ENCODE data around the gene CLEC19A. TPM values are rescaled to one million over a fixed set of nuclear protein-coding genes. Genes with fewer than 3 reads are reported as not detected.

CLEC19A gene
- total RNA-seq, 5 donors from 2014 or later (not counting 1 experiment from before 2014, with no cell fraction given), result not detected

GRCh38 chr16:19241512-19241911 lies 44.0 kb upstream of the CLEC19A start:
- Mint-ChIP-seq H3K4me3 (no peak overlapping the region), H3K27ac (no peak overlapping the region), H3K36me3 (peaks cover 3% of the 10 kb centered on the region), H3K27me3 (peaks cover 0 to 5% of the 10 kb centered on the region in 2 donors), H3K4me1 (no peaks in the 10 kb centered on the region), H3K9me3 (peaks cover 4 to 11% (median 7%) of the 10 kb centered on the region in 3 donors)
- peaks cover 0 to 6% of the 10 kb centered on the region in 2 experiments for H3K27me3 ChIP-seq (replicated peaks in 1 of 2; ENCODE audit: control insufficient read depth in 2 of 2, extremely low read depth in 1 of 2, insufficient read depth in 2 of 2, low read length in 1 of 2)
- DNase-seq, result no peak
- CTCF ChIA-PET, result no interaction called here
- no peaks in the 10 kb centered on the region for H3K4me1 ChIP-seq (ENCODE audit: control insufficient read depth in 1 of 2, extremely low read depth in 1 of 2, insufficient read depth in 2 of 2, low read length in 2 of 2)
- H3K27ac ChIP-seq (ENCODE audit: low read length), result no peak overlapping the region
- H3K4me3 ChIP-seq (ENCODE audit: control insufficient read depth in 1 of 2, extremely low read depth in 1 of 2, low read length in 1 of 2), result no peak overlapping the region
- POLR2A ChIA-PET, result no interaction called here
- 90% methylated on average over 8 of the region's 11 CpGs for WGBS (ENCODE audit: insufficient coverage)
- H3K36me3 ChIP-seq (ENCODE audit: control insufficient read depth in 2 of 2, extremely low read depth in 1 of 2, insufficient read depth in 1 of 2, low read length in 1 of 2), result no peaks in the 10 kb centered on the region
- no peak for ATAC-seq (replicated peaks in 1 of 4)
- H3K9me3 ChIP-seq, result no peaks in the 10 kb centered on the region

- no peak overlapping the region for H3K27ac Mint-ChIP-seq
- POLR2A ChIA-PET, result no interaction called here
Measured at GRCh38 chr16:19242186-19242585, 43.3 kb upstream of the CLEC19A start.

GRCh38 chr16:19242987-19243575 lies 42.5 kb upstream of the CLEC19A start:
- 79% methylated on average over 2 of the region's 3 CpGs for WGBS (ENCODE audit: insufficient coverage)
- ATAC-seq (replicated peaks in 1 of 4) (no peak), DNase-seq (no peak)
- H3K27me3 Mint-ChIP-seq, result peaks cover 0 to 5% of the 10 kb centered on the region in 2 donors
- H3K36me3 Mint-ChIP-seq, result peaks cover 3% of the 10 kb centered on the region
- H3K4me1 ChIP-seq (ENCODE audit: control insufficient read depth in 1 of 2, extremely low read depth in 1 of 2, insufficient read depth in 2 of 2, low read length in 2 of 2), result no peaks in the 10 kb centered on the region
- peaks cover 0 to 6% of the 10 kb centered on the region in 2 experiments for H3K27me3 ChIP-seq (replicated peaks in 1 of 2; ENCODE audit: control insufficient read depth in 2 of 2, extremely low read depth in 1 of 2, insufficient read depth in 2 of 2, low read length in 1 of 2)
- H3K9me3 ChIP-seq, result no peaks in the 10 kb centered on the region
- H3K4me3 Mint-ChIP-seq, result no peak overlapping the region
- no peak overlapping the region for H3K27ac ChIP-seq (ENCODE audit: low read length)
- H3K36me3 ChIP-seq (ENCODE audit: control insufficient read depth in 2 of 2, extremely low read depth in 1 of 2, insufficient read depth in 1 of 2, low read length in 1 of 2), result no peaks in the 10 kb centered on the region
- peaks cover 4 to 10% (median 8%) of the 10 kb centered on the region in 3 donors for H3K9me3 Mint-ChIP-seq
- POLR2A ChIA-PET, result no interaction called here
- no peaks in the 10 kb centered on the region for H3K4me1 Mint-ChIP-seq
- no peak overlapping the region for H3K4me3 ChIP-seq (ENCODE audit: control insufficient read depth in 1 of 2, extremely low read depth in 1 of 2, low read length in 1 of 2)
- CTCF ChIA-PET, result no interaction called here
- H3K27ac Mint-ChIP-seq, result no peak overlapping the region

More at GRCh38 chr16:19242186-19242585, 43.3 kb upstream of the CLEC19A start:
- Histone ChIP-seq H3K27me3 (replicated peaks in 1 of 2; ENCODE audit: control insufficient read depth in 2 of 2, extremely low read depth in 1 of 2, insufficient read depth in 2 of 2, low read length in 1 of 2) (peaks cover 0 to 6% of the 10 kb centered on the region in 2 experiments), H3K36me3 (ENCODE audit: control insufficient read depth in 2 of 2, extremely low read depth in 1 of 2, insufficient read depth in 1 of 2, low read length in 1 of 2) (no peaks in the 10 kb centered on the region), H3K4me1 (ENCODE audit: control insufficient read depth in 1 of 2, extremely low read depth in 1 of 2, insufficient read depth in 2 of 2, low read length in 2 of 2) (no peaks in the 10 kb centered on the region), H3K9me3 (no peaks in the 10 kb centered on the region), H3K4me3 (ENCODE audit: control insufficient read depth in 1 of 2, extremely low read depth in 1 of 2, low read length in 1 of 2) (no peak overlapping the region), H3K27ac (ENCODE audit: low read length) (no peak overlapping the region)
- peaks cover 0 to 5% of the 10 kb centered on the region in 2 donors for H3K27me3 Mint-ChIP-seq
- DNase-seq, result no peak
- CTCF ChIA-PET, result no interaction called here
- no peak for ATAC-seq (replicated peaks in 1 of 4)
- H3K9me3 Mint-ChIP-seq, result peaks cover 4 to 11% (median 5%) of the 10 kb centered on the region in 3 donors
- no CpG with 5 or more reads among the region's 1 CpG for WGBS (ENCODE audit: insufficient coverage)
- no peak overlapping the region for H3K4me3 Mint-ChIP-seq
- H3K36me3 Mint-ChIP-seq, result peaks cover 3% of the 10 kb centered on the region
- H3K4me1 Mint-ChIP-seq, result no peaks in the 10 kb centered on the region

- POLR2A ChIA-PET, result no interaction called here
Measured at GRCh38 chr16:19245326-19245925, 40.1 kb upstream of the CLEC19A start.

GRCh38 chr16:19252904-19253303 lies 32.6 kb upstream of the CLEC19A start:
- 39% methylated on average over 2 of the region's 2 CpGs for WGBS (ENCODE audit: insufficient coverage)
- Mint-ChIP-seq H3K4me3 (no peak overlapping the region), H3K9me3 (peaks cover 0 to 2% (median 0%) of the 10 kb centered on the region in 3 donors), H3K27ac (no peak overlapping the region), H3K27me3 (peaks cover 8 to 9% of the 10 kb centered on the region in 2 donors), H3K36me3 (no peaks in the 10 kb centered on the region), H3K4me1 (no peaks in the 10 kb centered on the region)
- Histone ChIP-seq H3K9me3 (no peaks in the 10 kb centered on the region), H3K4me1 (ENCODE audit: control insufficient read depth in 1 of 2, extremely low read depth in 1 of 2, insufficient read depth in 2 of 2, low read length in 2 of 2) (no peaks in the 10 kb centered on the region), H3K36me3 (ENCODE audit: control insufficient read depth in 2 of 2, extremely low read depth in 1 of 2, insufficient read depth in 1 of 2, low read length in 1 of 2) (no peaks in the 10 kb centered on the region), H3K27me3 (replicated peaks in 1 of 2; ENCODE audit: control insufficient read depth in 2 of 2, extremely low read depth in 1 of 2, insufficient read depth in 2 of 2, low read length in 1 of 2) (peaks cover 0 to 5% of the 10 kb centered on the region in 2 experiments), H3K27ac (ENCODE audit: low read length) (no peak overlapping the region), H3K4me3 (ENCODE audit: control insufficient read depth in 1 of 2, extremely low read depth in 1 of 2, low read length in 1 of 2) (no peak overlapping the region)
- no peak for DNase-seq
- CTCF ChIA-PET, result no interaction called here
- POLR2A ChIA-PET, result no interaction called here
- no peak for ATAC-seq (replicated peaks in 1 of 4)

More at GRCh38 chr16:19245326-19245925, 40.1 kb upstream of the CLEC19A start:
- ATAC-seq (replicated peaks in 1 of 4) (no peak), DNase-seq (no peak)
- H3K4me1 Mint-ChIP-seq, result no peaks in the 10 kb centered on the region
- Histone ChIP-seq H3K4me3 (ENCODE audit: control insufficient read depth in 1 of 2, extremely low read depth in 1 of 2, low read length in 1 of 2) (no peak overlapping the region), H3K4me1 (ENCODE audit: control insufficient read depth in 1 of 2, extremely low read depth in 1 of 2, insufficient read depth in 2 of 2, low read length in 2 of 2) (no peaks in the 10 kb centered on the region), H3K27ac (ENCODE audit: low read length) (no peak overlapping the region), H3K36me3 (ENCODE audit: control insufficient read depth in 2 of 2, extremely low read depth in 1 of 2, insufficient read depth in 1 of 2, low read length in 1 of 2) (no peaks in the 10 kb centered on the region), H3K9me3 (no peaks in the 10 kb centered on the region), H3K27me3 (replicated peaks in 1 of 2; ENCODE audit: control insufficient read depth in 2 of 2, extremely low read depth in 1 of 2, insufficient read depth in 2 of 2, low read length in 1 of 2) (peaks cover 0 to 6% of the 10 kb centered on the region in 2 experiments)
- no peak overlapping the region for H3K27ac Mint-ChIP-seq
- peaks cover 0 to 5% of the 10 kb centered on the region in 2 donors for H3K27me3 Mint-ChIP-seq
- WGBS (ENCODE audit: insufficient coverage), result 17% methylated on average over 1 of the region's 8 CpGs
- CTCF ChIA-PET, result no interaction called here
- H3K9me3 Mint-ChIP-seq, result peaks cover 0 to 7% (median 7%) of the 10 kb centered on the region in 3 donors
- no peak overlapping the region for H3K4me3 Mint-ChIP-seq
- no peaks in the 10 kb centered on the region for H3K36me3 Mint-ChIP-seq

- H3K27ac ChIP-seq (ENCODE audit: low read length), result no peak overlapping the region
- no peaks in the 10 kb centered on the region for H3K4me1 Mint-ChIP-seq
- no peak for ATAC-seq (replicated peaks in 1 of 4)
- CTCF ChIA-PET, result no interaction called here
- no peaks in the 10 kb centered on the region for H3K36me3 ChIP-seq (ENCODE audit: control insufficient read depth in 2 of 2, extremely low read depth in 1 of 2, insufficient read depth in 1 of 2, low read length in 1 of 2)
- H3K9me3 Mint-ChIP-seq, result no peaks in the 10 kb centered on the region
- no peak overlapping the region for H3K27ac Mint-ChIP-seq
- no peaks in the 10 kb centered on the region for H3K4me1 ChIP-seq (ENCODE audit: control insufficient read depth in 1 of 2, extremely low read depth in 1 of 2, insufficient read depth in 2 of 2, low read length in 2 of 2)
- no peak for DNase-seq
- peaks cover 8 to 9% of the 10 kb centered on the region in 2 donors for H3K27me3 Mint-ChIP-seq
- POLR2A ChIA-PET, result no interaction called here
- peaks cover 0 to 5% of the 10 kb centered on the region in 2 experiments for H3K27me3 ChIP-seq (replicated peaks in 1 of 2; ENCODE audit: control insufficient read depth in 2 of 2, extremely low read depth in 1 of 2, insufficient read depth in 2 of 2, low read length in 1 of 2)
- H3K4me3 Mint-ChIP-seq, result no peak overlapping the region
- H3K9me3 ChIP-seq, result no peaks in the 10 kb centered on the region
- no peaks in the 10 kb centered on the region for H3K36me3 Mint-ChIP-seq
- H3K4me3 ChIP-seq (ENCODE audit: control insufficient read depth in 1 of 2, extremely low read depth in 1 of 2, low read length in 1 of 2), result no peak overlapping the region
- WGBS (ENCODE audit: insufficient coverage), result 59% methylated on average over 3 of the region's 4 CpGs
Measured at GRCh38 chr16:19254611-19255010, 30.9 kb upstream of the CLEC19A start.
